Rectal smooth muscle tissue (tissue), 1 donor: ENCODE measurements around the gene ZBTB40.

ENCODE experiments used
- H3K27ac ChIP-seq: one replicate; pipeline ENCODE4 v1.7.0; 2013; ENCODE audit warnings: low read depth, low read length, inconsistent platforms
- H3K27me3 ChIP-seq: one replicate; pipeline ENCODE4 v1.7.0; 2013; ENCODE audit warnings: low read length; ENCODE audit not compliant: control insufficient read depth, insufficient read depth
- H3K36me3 ChIP-seq: one replicate; pipeline ENCODE4 v1.7.0; 2013; ENCODE audit warnings: low read length; ENCODE audit not compliant: control insufficient read depth, insufficient read depth
- H3K4me1 ChIP-seq: one replicate; pipeline ENCODE4 v1.7.0; 2013; ENCODE audit warnings: low read length; ENCODE audit not compliant: control insufficient read depth, insufficient read depth
- H3K4me3 ChIP-seq: one replicate; pipeline ENCODE4 v1.7.0; 2013; ENCODE audit warnings: low read length
- H3K9ac ChIP-seq: one replicate; pipeline ENCODE4 v1.7.0; 2013; ENCODE audit warnings: low read length

Gene ZBTB40

DNA sequence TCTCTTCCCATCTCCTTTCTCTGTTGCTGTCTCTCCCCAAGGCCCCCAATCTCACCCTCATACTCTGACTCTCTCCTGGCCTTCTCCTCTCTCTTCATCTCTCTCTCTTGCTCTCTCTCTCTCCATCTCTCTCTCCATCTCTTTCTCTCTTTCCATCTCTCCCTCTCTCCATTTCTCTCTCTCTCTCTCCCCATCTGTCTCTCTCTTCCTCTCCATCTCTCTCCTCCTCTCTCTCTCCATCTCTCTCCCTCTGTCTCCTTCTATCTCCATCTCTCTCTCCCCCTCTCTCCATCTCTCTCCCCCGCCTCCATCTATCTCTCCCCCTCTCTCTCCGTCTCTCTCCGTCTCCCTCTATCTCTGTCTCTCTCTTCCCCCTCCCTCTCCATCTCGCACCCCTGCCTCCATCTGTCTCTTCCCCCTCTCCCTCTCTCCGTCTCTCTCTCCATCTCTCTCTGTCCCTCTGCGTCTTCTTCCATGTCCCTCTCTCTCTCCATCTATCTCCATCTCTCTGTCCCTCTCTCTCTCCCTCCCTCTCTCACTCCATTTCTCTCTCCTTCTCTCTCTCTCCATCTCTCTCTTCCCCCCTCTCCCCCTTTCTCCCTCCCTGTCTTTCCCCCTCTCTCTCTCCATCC, 95.7 kb downstream of the ZBTB40 start:
- Histone ChIP-seq H3K27ac (no peak overlapping the region), H3K4me3 (no peak overlapping the region), H3K36me3 (no peaks in the 10 kb centered on the region), H3K9ac (no peak overlapping the region), H3K4me1 (no peaks in the 10 kb centered on the region), H3K27me3 (peaks cover 7% of the 10 kb centered on the region)

- Histone ChIP-seq H3K9ac (no peak overlapping the region), H3K27me3 (peaks cover 7% of the 10 kb centered on the region), H3K4me3 (no peak overlapping the region), H3K27ac (no peak overlapping the region), H3K4me1 (no peaks in the 10 kb centered on the region), H3K36me3 (no peaks in the 10 kb centered on the region)
Observed at GRCh38 chr1:22547818-22548462, 96.3 kb downstream of the ZBTB40 start.

GRCh38 chr1:22550021-22550420, 98.4 kb downstream of the ZBTB40 start:
- Histone ChIP-seq H3K4me1 (no peaks in the 10 kb centered on the region), H3K27ac (no peak overlapping the region), H3K9ac (no peak overlapping the region), H3K27me3 (peaks cover 7% of the 10 kb centered on the region), H3K36me3 (no peaks in the 10 kb centered on the region), H3K4me3 (no peak overlapping the region)

GRCh38 chr1:22551591-22551990, 99.9 kb downstream of the ZBTB40 start:
- Histone ChIP-seq H3K9ac (no peak overlapping the region), H3K27me3 (peaks cover 6% of the 10 kb centered on the region), H3K4me1 (no peaks in the 10 kb centered on the region), H3K27ac (no peak overlapping the region), H3K36me3 (no peaks in the 10 kb centered on the region), H3K4me3 (no peak overlapping the region)

GRCh38 chr1:22552021-22552420, 100.4 kb downstream of the ZBTB40 start:
- Histone ChIP-seq H3K9ac (no peak overlapping the region), H3K4me3 (no peak overlapping the region), H3K27ac (no peak overlapping the region), H3K27me3 (peaks cover 11% of the 10 kb centered on the region), H3K4me1 (no peaks in the 10 kb centered on the region), H3K36me3 (no peaks in the 10 kb centered on the region)

GRCh38 chr1:22553104-22553880, 101.6 kb downstream of the ZBTB40 start:
- H3K9ac ChIP-seq = no peak overlapping the region
- no peak overlapping the region for H3K4me3 ChIP-seq
- H3K27me3 ChIP-seq = peaks cover 10% of the 10 kb centered on the region
- no peaks in the 10 kb centered on the region for H3K4me1 ChIP-seq
- no peak overlapping the region for H3K27ac ChIP-seq
- H3K36me3 ChIP-seq = no peaks in the 10 kb centered on the region

- no peaks in the 10 kb centered on the region for H3K36me3 ChIP-seq
- H3K27ac ChIP-seq = no peak overlapping the region
- peaks cover 7% of the 10 kb centered on the region for H3K27me3 ChIP-seq
- no peaks in the 10 kb centered on the region for H3K4me1 ChIP-seq
- no peak overlapping the region for H3K4me3 ChIP-seq
- H3K9ac ChIP-seq = no peak overlapping the region
Observed at GRCh38 chr1:22553991-22554522, 102.4 kb downstream of the ZBTB40 start.

- Histone ChIP-seq H3K27me3 (peaks cover 7% of the 10 kb centered on the region), H3K9ac (no peak overlapping the region), H3K36me3 (no peaks in the 10 kb centered on the region), H3K4me1 (no peaks in the 10 kb centered on the region), H3K4me3 (no peak overlapping the region), H3K27ac (no peak overlapping the region)
Observed at GRCh38 chr1:22555371-22555656, 103.7 kb downstream of the ZBTB40 start.

DNA sequence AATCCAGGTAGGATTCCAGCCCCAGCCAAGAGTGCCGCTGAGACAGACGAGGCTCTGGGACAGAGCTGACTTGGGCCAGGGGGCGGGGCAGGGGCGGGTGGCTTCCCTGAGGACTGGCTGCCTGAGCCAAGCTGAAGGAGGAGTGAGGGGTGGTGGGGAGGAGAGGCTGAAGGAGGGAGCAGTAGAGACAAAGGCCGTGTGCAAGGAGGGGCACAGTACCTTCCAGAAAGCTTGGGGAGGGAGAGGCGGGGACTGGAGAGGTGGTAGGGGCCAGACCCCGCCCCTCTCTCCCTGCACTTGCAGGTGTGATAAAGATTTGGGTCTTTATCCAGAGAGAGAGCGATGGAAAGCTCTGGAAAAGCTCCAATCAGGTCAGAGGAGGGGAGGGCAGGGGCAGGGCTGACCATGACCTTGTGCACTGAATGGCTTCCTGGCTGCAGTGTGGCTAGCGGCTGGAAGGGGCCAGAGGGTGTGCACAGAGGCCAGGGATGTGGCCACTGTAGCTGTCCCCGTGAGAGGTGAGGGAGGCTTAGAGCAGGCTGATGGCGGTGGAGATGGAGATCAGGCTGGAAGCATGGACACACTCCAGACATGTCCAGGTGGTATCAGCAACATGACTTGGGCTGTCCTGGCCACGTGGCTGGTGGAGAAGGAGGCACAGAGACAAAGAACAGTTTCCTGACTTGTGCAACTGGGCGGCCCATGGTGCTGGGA, 104.9 kb downstream of the ZBTB40 start:
- H3K27ac ChIP-seq = no peak overlapping the region
- peaks cover 13% of the 10 kb centered on the region for H3K27me3 ChIP-seq
- H3K36me3 ChIP-seq = no peaks in the 10 kb centered on the region
- no peaks in the 10 kb centered on the region for H3K4me1 ChIP-seq
- H3K4me3 ChIP-seq = no peak overlapping the region
- no peak overlapping the region for H3K9ac ChIP-seq

DNA sequence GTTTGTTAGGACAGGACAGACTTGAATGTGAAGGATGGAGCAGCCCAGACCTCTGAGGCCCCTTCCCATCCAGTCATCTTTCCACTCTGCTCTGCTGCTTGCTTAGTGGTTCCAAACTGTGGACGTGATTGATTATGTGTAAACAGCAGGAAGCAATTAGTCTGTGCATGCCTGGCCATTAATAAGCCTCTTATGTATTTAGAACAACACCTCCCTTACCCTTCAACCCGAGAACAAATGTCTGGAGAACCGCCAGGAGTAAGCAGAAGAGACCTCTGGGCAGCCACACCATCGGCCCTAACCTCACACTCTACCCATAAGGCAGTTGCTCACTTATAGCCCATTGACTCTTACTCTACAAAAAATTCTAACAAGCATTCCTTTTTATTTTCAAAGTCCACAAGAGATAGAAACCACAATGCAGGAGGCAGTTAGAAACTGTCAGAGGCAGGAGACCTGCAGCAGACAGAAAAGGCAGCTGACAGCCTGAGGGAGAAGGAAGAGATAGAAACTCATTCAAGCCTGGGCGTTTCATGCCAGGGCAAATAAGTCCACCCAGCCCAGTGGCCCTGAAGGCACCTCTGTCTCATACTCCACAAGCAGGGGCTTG, 105.8 kb downstream of the ZBTB40 start:
- H3K27ac ChIP-seq = no peak overlapping the region
- H3K36me3 ChIP-seq = no peaks in the 10 kb centered on the region
- H3K4me3 ChIP-seq = no peak overlapping the region
- no peak overlapping the region for H3K9ac ChIP-seq
- no peaks in the 10 kb centered on the region for H3K4me1 ChIP-seq
- peaks cover 20% of the 10 kb centered on the region for H3K27me3 ChIP-seq

GRCh38 chr1:22562584-22563583, 111.2 kb downstream of the ZBTB40 start, which contains the start of gene EPHA8:
TSS of gene EPHA8 (plus strand) at chr1:22563489. CDS start at chr1:22563636, 147 bp downstream.
- no peaks in the 10 kb centered on the region for H3K36me3 ChIP-seq
- H3K9ac ChIP-seq = no peak within 1 kb of the TSS
- no peak within 1 kb of the TSS for H3K27ac ChIP-seq
- peaks cover 36% of the 10 kb centered on the region for H3K27me3 ChIP-seq
- H3K4me1 ChIP-seq = no peaks in the 10 kb centered on the region
- H3K4me3 ChIP-seq = no peak within 1 kb of the TSS
